HCT116 (cell line): Measurements from ENCODE around the gene CDK5RAP2.

Source experiments
- CEBPB ChIP-seq: IDR thresholded peaks from 2 replicates; pipeline ENCODE4 v1.6.1; 2012; ENCODE audit warnings: low read depth
- EZH2 ChIP-seq: fragments of 200-600 bp; sonication (generic); IDR thresholded peaks from 2 replicates; pipeline ENCODE4 v1.6.1; 2017; ENCODE audit warnings: antibody characterized with exemption, mixed run types
- EZH2phosphoT487 ChIP-seq: fragments of 200-600 bp; IDR thresholded peaks from 2 replicates; pipeline ENCODE4 v1.6.1; 2018; ENCODE audit warnings: antibody characterized with exemption, borderline replicate concordance
- POLR2AphosphoS5 ChIP-seq: IDR thresholded peaks from 2 replicates; pipeline ENCODE4 v1.6.1; 2011; ENCODE audit warnings: mild to moderate bottlenecking, low read depth, low read length, moderate library complexity
- SIN3A ChIP-seq: IDR thresholded peaks from 2 replicates; pipeline ENCODE4 v1.6.1; 2012; ENCODE audit warnings: low read depth
- SRF ChIP-seq: IDR thresholded peaks from 2 replicates; pipeline ENCODE4 v1.6.1; 2012; ENCODE audit warnings: low read depth
- YY1 ChIP-seq: IDR thresholded peaks from 2 replicates; pipeline ENCODE4 v1.6.1; 2011; ENCODE audit warnings: low read length, low read depth, moderate library complexity, mild to moderate bottlenecking; ENCODE audit not compliant: insufficient replicate concordance; ENCODE audit errors: extremely low read depth
- ZNF274 ChIP-seq: fragments of 200-500 bp; sonication (Bioruptor generic); IDR thresholded peaks from 2 replicates; pipeline ENCODE4 v1.6.1; 2014; ENCODE audit warnings: mild to moderate bottlenecking, low read depth, low read length, inconsistent platforms
- TF ChIP-seq, protein P1 (sequence below), 3 experiments: fragments of 200-600 bp in 1 of 3; sonication (generic) in 1 of 3; IDR thresholded peaks in 2 of 3; conservative IDR thresholded peaks in 1 of 3; 2 replicates each; pipeline ENCODE4 v1.5.1; 2012 to 2017; ENCODE audit warnings: low read depth in 2 of 3, low read length in 2 of 3, antibody characterized with exemption in 1 of 3, borderline replicate concordance in 1 of 3, control low read depth in 1 of 3, mild to moderate bottlenecking in 1 of 3, mixed read lengths in 1 of 3, mixed run types in 1 of 3, moderate library complexity in 1 of 3; ENCODE audit not compliant: insufficient read depth in 1 of 3
- TF ChIP-seq, protein P2 (sequence below): IDR thresholded peaks from 2 replicates; pipeline ENCODE4 v1.6.1; 2012; ENCODE audit warnings: low read depth

DNA sequence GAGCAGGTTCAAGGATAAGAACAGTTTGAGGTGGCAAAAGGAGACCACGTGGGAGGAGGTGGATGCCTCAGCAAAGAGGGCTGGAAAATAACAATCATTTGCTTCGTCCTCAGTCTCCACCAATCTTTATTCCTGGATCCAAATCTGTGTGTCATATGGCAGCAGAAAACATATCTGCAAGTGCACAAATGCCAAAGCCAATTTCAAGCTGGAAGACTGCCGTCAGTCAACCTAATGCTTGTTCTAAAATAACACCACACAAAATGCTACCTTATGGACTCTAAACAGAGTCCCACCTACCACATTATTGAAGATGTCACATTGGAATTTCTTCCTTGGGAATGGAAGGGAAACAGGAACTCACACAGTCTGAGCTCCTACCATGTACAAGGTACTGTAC is 129.1 kb downstream of the CDK5RAP2 start:
- no peak for TF ChIP-seq ZNF274
- TF ChIP-seq, protein P1, sequence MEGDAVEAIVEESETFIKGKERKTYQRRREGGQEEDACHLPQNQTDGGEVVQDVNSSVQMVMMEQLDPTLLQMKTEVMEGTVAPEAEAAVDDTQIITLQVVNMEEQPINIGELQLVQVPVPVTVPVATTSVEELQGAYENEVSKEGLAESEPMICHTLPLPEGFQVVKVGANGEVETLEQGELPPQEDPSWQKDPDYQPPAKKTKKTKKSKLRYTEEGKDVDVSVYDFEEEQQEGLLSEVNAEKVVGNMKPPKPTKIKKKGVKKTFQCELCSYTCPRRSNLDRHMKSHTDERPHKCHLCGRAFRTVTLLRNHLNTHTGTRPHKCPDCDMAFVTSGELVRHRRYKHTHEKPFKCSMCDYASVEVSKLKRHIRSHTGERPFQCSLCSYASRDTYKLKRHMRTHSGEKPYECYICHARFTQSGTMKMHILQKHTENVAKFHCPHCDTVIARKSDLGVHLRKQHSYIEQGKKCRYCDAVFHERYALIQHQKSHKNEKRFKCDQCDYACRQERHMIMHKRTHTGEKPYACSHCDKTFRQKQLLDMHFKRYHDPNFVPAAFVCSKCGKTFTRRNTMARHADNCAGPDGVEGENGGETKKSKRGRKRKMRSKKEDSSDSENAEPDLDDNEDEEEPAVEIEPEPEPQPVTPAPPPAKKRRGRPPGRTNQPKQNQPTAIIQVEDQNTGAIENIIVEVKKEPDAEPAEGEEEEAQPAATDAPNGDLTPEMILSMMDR (IDR thresholded peaks at IDR 0.05 in 2 of 3, conservative IDR thresholded peaks at IDR 0.05 in 1 of 3; ENCODE audit: borderline replicate concordance in 1 of 3, insufficient read depth in 1 of 3, low read depth in 2 of 3, low read length in 2 of 3) = no peak
- no peak for TF ChIP-seq CEBPB
- TF ChIP-seq, protein P2, sequence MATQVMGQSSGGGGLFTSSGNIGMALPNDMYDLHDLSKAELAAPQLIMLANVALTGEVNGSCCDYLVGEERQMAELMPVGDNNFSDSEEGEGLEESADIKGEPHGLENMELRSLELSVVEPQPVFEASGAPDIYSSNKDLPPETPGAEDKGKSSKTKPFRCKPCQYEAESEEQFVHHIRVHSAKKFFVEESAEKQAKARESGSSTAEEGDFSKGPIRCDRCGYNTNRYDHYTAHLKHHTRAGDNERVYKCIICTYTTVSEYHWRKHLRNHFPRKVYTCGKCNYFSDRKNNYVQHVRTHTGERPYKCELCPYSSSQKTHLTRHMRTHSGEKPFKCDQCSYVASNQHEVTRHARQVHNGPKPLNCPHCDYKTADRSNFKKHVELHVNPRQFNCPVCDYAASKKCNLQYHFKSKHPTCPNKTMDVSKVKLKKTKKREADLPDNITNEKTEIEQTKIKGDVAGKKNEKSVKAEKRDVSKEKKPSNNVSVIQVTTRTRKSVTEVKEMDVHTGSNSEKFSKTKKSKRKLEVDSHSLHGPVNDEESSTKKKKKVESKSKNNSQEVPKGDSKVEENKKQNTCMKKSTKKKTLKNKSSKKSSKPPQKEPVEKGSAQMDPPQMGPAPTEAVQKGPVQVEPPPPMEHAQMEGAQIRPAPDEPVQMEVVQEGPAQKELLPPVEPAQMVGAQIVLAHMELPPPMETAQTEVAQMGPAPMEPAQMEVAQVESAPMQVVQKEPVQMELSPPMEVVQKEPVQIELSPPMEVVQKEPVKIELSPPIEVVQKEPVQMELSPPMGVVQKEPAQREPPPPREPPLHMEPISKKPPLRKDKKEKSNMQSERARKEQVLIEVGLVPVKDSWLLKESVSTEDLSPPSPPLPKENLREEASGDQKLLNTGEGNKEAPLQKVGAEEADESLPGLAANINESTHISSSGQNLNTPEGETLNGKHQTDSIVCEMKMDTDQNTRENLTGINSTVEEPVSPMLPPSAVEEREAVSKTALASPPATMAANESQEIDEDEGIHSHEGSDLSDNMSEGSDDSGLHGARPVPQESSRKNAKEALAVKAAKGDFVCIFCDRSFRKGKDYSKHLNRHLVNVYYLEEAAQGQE = no peak
- TF ChIP-seq EZH2 = no peak
- no peak for TF ChIP-seq YY1
- TF ChIP-seq EZH2phosphoT487 = no peak
- TF ChIP-seq SRF = no peak
- TF ChIP-seq POLR2AphosphoS5 = no peak
- TF ChIP-seq SIN3A = no peak
